LNCAP (cell line): ENCODE data around the gene HNRNPLL.
A peak's percentile ranks its signal among the peaks of the same experiment; 100 is the strongest.

Experiments used
- TF ChIP-seq, protein P1 (sequence below): fragments of 450-650 bp; IDR thresholded peaks from 2 replicates; pipeline ENCODE4 v1.5.1; 2017; ENCODE audit warnings: mild to moderate bottlenecking

The HNRNPLL gene

DNA sequence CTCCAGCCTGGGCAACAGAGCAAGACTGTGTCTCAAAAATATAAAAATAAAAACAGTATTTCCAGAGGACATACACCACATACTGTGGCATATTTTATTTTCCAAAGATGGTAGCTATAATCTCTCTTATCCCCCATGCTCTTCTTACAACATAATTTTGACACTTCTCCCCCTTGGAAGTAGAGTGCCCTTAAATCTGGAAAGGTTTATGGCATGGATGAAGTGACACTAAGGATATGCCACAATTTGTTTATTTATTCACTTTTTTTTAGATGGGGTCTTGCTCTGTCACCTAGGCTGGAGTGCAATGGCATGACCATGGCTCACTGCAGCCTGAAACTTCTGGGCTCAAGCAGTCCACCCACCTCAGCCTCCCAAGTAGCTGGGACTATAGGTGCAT, 56.7 kb downstream of the HNRNPLL start:
- TF ChIP-seq, protein P1, sequence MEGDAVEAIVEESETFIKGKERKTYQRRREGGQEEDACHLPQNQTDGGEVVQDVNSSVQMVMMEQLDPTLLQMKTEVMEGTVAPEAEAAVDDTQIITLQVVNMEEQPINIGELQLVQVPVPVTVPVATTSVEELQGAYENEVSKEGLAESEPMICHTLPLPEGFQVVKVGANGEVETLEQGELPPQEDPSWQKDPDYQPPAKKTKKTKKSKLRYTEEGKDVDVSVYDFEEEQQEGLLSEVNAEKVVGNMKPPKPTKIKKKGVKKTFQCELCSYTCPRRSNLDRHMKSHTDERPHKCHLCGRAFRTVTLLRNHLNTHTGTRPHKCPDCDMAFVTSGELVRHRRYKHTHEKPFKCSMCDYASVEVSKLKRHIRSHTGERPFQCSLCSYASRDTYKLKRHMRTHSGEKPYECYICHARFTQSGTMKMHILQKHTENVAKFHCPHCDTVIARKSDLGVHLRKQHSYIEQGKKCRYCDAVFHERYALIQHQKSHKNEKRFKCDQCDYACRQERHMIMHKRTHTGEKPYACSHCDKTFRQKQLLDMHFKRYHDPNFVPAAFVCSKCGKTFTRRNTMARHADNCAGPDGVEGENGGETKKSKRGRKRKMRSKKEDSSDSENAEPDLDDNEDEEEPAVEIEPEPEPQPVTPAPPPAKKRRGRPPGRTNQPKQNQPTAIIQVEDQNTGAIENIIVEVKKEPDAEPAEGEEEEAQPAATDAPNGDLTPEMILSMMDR, result no peak

DNA sequence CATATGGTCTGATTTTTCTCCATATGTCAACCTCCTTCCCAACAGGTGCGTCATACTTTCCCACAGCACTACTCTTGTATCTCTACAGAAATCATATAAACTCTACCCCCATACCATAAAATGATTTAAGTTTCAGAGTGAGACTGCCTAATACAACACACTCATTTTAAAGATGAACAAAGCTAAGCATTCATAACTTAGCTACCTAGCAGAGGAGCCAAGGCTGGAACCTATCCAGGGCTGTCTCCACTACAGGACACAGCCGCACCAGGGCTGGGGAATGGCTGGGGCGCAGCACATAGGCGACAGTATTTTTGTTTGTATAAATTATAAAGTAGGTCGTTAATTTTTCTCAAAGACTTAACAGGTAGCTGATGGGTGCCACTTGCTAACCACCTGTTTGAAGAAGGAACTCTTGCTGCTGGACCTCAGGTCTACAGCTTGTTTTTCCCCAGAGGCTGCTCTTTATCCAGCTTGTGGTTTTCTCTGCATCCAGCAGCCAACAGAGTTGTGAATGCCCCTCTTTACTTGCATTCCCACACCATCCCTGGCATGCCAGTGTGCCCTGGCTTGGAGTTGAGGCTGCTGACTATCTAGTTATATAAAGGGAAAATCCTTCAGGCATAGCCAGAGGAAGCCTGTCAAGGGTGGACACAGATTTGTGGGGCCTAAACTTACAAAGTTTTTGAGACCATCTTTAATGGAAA, 62.0 kb downstream of the HNRNPLL start:
- TF ChIP-seq, protein P1, result no peak

DNA sequence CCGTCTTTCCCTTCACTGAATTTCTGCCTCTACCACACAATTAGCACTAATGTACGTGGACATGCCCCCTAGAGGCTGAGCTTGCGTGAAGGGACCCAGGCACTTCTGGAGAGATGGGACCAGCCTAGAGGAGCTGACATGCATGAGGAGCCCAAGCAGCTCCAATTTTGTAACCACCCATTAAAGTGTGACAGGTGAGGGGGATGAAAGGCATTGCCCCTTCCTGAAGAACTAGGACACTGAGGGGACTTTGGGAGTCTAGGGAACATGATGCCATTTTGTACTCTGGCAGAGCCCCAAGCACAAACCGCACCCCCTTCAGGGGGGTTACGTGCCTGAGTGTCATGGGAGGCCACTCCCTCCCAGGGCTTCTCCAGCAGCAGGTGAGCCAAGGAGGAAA, 63.6 kb downstream of the HNRNPLL start:
- TF ChIP-seq, protein P1, result no peak

DNA sequence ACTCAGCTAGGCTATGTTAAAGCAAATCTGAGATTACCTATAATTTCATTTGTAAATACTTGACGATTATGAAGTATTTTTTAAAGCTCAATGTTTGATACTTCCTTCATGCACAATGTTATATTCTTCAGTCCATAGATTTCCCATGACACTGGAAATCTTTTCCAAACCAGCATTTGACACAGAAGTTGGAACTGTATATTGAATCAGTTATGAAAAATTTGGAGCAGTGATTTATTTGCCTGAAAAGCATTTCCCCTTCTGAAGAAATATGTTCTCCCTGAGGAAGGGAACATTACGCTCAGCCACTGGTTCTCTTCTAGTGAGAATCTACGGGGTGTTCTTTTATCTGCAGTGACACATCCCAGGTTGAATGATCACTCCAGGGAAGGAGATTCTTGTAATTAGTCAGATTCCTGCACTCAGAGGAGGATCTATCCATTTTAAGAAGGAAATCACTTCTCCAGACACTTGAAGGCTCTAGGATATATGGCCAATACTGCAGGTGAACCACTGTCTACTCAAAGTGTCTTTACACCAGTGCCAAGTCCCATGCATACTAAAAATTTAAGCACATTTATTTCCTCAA, 64.7 kb downstream of the HNRNPLL start:
- TF ChIP-seq, protein P1, result no peak

DNA sequence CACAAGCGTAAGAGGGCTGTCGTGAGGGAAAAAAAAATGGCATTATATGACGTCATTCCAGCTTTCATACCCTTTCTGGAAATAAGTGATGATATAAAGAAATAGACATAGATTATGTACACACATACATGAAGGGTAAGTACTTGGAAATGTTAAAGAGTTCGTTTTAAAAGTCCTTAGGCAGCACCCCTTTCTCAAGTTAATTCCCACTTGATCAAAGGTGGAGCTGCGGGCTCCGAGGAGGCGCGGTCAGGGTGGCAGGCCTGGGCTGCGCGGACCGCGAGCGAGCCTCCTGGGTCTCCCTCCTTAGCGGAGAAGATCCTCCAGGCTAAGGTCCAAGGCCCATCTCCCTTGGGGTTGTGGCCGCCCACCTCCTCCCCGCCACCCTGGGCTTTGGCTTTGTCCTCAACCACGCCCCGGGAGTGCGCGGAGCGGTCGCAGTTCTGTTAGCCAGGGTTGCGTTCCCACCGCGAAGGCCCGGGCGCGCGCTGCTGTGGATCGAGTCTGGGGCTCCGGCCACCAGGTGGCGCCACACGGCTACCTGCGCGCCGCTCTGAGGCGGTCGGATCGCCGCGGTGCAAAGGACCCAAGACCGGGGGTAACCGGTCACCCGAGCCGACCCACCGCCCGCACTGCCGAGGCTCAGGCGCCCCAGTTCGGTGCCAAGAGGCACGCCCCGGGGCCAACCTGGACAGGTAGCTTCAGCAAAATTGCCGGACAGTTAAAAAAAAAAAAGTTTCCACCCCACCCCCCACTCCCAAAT, 66.8 kb downstream of the HNRNPLL start:
- TF ChIP-seq, protein P1, result peak; percentile 61

DNA sequence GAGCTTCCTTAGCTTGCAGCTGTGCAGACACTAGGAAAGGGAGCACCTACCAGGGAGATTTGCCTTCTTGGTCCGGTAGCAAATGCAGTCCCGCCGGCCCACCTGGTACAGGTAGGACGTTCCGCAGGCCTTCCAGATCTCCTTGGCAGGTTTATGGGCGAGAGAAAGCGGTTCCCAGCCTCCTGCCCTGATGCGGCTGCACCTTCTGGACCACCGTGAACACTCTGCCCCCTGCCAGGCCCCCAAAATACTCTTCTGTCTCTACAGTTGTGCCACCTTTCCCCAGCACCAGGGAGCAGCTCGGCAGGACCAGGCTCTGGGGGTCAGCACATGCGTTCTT, 67.4 kb downstream of the HNRNPLL start:
- TF ChIP-seq, protein P1, result no peak

DNA sequence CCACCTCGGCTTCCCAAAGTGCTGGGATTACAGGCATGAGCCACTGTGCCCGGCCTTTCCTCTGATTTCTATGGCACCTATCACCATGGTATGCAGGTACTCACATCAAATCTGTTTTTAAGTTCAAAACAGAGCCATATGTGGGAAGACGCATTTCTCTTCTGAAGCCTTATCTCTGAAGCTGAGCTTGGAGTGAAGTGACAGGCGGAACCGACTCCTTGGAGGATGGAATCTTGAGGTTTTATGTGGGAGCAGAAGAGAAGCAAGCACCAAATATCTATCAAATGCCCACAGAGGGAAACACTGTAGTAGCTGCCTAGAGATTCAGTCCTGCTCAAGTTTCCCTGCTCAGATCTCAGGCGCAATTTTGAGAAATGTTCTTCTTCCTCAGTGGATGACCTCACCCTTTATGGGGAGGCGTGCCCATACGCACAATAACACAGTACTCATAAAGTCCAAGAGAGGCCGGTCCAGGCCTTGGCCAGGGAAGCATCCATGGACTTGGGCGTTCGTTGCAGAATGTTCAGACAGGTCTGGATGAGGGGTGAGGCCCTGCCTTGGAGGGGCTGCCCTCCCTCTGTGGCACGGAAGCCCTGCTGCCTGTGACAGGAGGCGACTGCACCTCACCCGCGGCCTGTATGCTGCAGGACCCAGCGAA, 67.9 kb downstream of the HNRNPLL start:
- TF ChIP-seq, protein P1, result no peak
